BE2C (cell line): Measurements from ENCODE around the gene NDUFS1.
"Not testable (repeated sequence)": the region's sequence is repeated elsewhere in the genome, so short reads cannot be mapped to it uniquely, and the experiment has no call there.

Experiments
- DNase-seq: peaks from one replicate; pipeline ENCODE4 v3.0.0-alpha.2; 2020
- H3K27me3 ChIP-seq: fragments of 250-450 bp; sonication (Bioruptor Pico); 2 replicates; pipeline ENCODE4 v1.5.1; 2020; ENCODE audit warnings: mild to moderate bottlenecking
- H3K36me3 ChIP-seq: fragments of 250-450 bp; sonication (Bioruptor Pico); 2 replicates; pipeline ENCODE4 v1.5.1; 2020; ENCODE audit warnings: mild to moderate bottlenecking
- H3K4me1 ChIP-seq: fragments of 250-450 bp; sonication (Bioruptor Pico); 2 replicates; pipeline ENCODE4 v1.5.1; 2020
- H3K4me3 ChIP-seq: 2 replicates; pipeline ENCODE4 v1.5.1; 2011; ENCODE audit warnings: low read depth, low read length
- H3K9me3 ChIP-seq: fragments of 250-450 bp; sonication (Bioruptor Pico); 2 replicates; pipeline ENCODE4 v1.5.1; 2020
- CTCF ChIP-seq: IDR thresholded peaks from 2 replicates; pipeline ENCODE4 v1.5.1; 2012; ENCODE audit warnings: mild to moderate bottlenecking, low read depth, low read length

The NDUFS1 gene

GRCh38 chr2:206112846-206113547 is 46.2 kb downstream of the NDUFS1 start:
- no peaks in the 10 kb centered on the region for H3K27me3 ChIP-seq
- H3K36me3 ChIP-seq, result peaks cover 19% of the 10 kb centered on the region
- DNase-seq, result no peak
- no peaks in the 10 kb centered on the region for H3K9me3 ChIP-seq
- no peak for TF ChIP-seq CTCF
- H3K4me1 ChIP-seq, result no peaks in the 10 kb centered on the region
- no peak overlapping the region for H3K4me3 ChIP-seq

DNA sequence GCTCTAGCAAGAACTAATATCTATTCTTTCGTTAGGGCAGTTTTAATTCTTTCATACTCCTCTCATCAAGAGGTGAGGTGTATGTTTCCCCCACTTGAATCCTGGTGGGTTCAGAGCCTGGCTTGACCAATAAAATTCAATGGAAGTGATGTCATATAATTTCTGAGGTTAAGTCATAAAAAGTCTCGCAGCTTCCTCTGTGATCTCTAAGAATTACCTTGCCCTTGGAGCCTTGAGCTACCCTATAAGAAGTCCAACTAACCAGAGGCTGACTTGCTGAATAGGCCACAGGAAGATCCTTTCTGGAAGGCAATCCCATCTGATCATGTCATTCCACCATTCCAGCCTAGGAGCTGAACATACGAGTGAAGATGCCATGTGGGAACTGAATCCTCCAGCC is 47.1 kb downstream of the NDUFS1 start:
- Histone ChIP-seq H3K9me3 (no peaks in the 10 kb centered on the region), H3K4me3 (no peak overlapping the region), H3K4me1 (no peaks in the 10 kb centered on the region), H3K36me3 (peaks cover 12% of the 10 kb centered on the region), H3K27me3 (no peaks in the 10 kb centered on the region)
- no peak for TF ChIP-seq CTCF
- no peak for DNase-seq

- Histone ChIP-seq H3K4me1 (no peaks in the 10 kb centered on the region), H3K27me3 (no peaks in the 10 kb centered on the region), H3K36me3 (peaks cover 4% of the 10 kb centered on the region; the same call in 1 of the 2 replicates), H3K9me3 (no peaks in the 10 kb centered on the region), H3K4me3 (no peak overlapping the region)
- TF ChIP-seq CTCF, result no peak
- DNase-seq, result no peak
These were observed 50.5 kb downstream of the NDUFS1 start for GRCh38 chr2:206108713-206109112.

GRCh38 chr2:206105541-206105940 is 53.7 kb downstream of the NDUFS1 start:
- no peak for DNase-seq
- H3K27me3 ChIP-seq, result no peaks in the 10 kb centered on the region
- no peak overlapping the region for H3K4me3 ChIP-seq
- H3K4me1 ChIP-seq, result no peaks in the 10 kb centered on the region
- no peaks in the 10 kb centered on the region for H3K9me3 ChIP-seq
- no peak for TF ChIP-seq CTCF
- no peaks in the 10 kb centered on the region for H3K36me3 ChIP-seq

- DNase-seq, result no peak
- no peak for TF ChIP-seq CTCF
- Histone ChIP-seq H3K9me3 (no peaks in the 10 kb centered on the region), H3K27me3 (no peaks in the 10 kb centered on the region), H3K36me3 (no peaks in the 10 kb centered on the region), H3K4me3 (no peak overlapping the region), H3K4me1 (no peaks in the 10 kb centered on the region)
These were observed 54.2 kb downstream of the NDUFS1 start for GRCh38 chr2:206105038-206105437.

DNA sequence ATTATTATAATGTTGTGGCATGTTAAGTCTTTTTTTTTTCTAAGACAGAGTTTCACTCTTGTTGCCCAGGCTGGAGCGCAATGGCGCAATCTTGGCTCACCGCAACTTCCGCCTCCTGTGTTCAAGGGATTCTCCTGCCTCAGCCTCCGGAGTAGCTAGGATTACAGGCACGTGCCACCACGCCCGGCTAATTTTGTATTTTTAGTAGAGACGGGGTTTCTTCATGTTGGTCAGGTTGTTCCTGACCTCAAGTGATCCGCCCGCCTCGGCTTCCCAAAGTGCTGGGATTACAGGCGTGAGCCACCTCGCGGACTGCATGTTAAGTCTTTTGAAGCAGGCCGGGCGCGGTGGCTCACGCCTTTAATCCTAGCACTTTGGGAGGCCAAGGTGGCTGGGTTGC is 60.4 kb downstream of the NDUFS1 start:
- H3K27me3 ChIP-seq, DNase-seq, H3K4me1 ChIP-seq, H3K4me3 ChIP-seq, H3K9me3 ChIP-seq, H3K36me3 ChIP-seq: not testable (repeated sequence)

DNA sequence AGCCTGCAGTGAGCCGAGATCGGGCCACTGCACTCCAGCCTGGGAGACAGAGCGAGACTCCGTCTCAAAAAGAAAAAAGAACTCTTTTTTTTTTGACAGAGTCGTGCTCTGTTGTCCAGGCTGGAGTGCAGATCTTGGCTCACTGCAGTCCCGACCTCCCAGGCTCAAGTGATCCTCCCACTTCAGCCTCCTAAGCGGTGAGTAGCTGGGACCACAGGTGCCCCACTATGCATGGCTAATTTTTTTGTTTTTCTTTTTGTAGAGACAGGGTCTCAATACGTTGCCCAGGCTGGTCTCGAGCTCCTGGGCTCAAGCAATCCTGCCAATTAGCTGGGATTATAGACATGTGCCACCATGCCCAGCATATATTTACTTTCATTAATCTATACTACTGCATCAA is 60.8 kb downstream of the NDUFS1 start:
- Histone ChIP-seq H3K4me1 (no peaks in the 10 kb centered on the region), H3K36me3 (no peaks in the 10 kb centered on the region), H3K27me3 (no peaks in the 10 kb centered on the region), H3K9me3 (no peaks in the 10 kb centered on the region), H3K4me3 (no peak overlapping the region)
- TF ChIP-seq CTCF, result no peak
- no peak for DNase-seq
